HG02642 (cell line): Measurements from ENCODE around the gene MYZAP.

Experiments used
- ATAC-seq: cut with Tn5 transposase; IDR thresholded peaks from one replicate; pipeline ENCODE4 v1.9.1; 2021; ENCODE audit warnings: mild to moderate bottlenecking; ENCODE audit not compliant: unreplicated experiment, poor library complexity

MYZAP gene

DNA sequence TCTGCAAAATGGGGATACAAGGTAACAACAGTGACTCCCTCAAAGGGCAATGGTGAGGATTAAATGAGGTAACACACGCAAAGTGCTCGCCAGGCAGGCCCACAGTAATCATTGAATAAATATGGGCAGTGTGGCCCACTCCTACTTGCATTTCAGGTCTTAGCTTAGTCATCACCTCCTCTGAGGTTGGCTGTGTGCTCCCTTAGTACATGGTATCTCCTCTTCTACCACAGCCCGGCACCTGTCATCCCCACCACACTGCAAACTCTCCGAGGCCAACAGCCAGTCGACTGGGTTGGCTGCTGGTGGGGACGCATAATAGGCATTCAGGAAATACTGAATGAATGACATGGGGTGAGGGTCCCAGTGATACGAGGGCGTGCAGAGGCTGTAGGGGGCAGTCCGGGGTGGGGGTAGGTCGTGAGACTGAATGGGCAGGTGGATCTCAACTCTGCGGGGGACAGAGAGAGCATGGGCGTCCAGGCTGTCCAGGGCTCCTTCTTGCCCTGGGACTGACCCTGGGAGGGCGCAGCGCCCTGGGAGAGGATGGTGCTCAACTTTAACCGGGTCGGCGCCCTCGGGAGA, 375 bp upstream of the MYZAP start:
- ATAC-seq = no peak

DNA sequence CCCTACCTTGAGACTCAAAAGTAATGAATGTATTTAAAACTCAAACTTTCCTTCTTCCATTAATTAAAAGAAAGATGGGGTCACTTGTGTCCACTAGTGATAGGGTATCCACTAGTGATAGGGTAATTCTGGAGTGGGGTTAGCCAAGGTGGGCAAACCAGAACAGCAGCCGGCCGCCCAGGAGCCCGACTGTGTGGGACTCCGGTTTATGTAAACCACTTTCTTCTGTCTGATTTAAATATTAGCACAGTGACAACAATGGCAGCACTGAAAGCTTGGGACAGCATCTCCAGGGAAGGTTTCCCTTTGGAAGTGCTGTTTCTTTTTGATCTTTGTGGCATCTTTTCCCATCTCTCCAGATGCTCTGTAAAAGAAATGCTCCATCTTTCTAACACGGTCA, 722 bp downstream of the MYZAP start:
- no peak for ATAC-seq

DNA sequence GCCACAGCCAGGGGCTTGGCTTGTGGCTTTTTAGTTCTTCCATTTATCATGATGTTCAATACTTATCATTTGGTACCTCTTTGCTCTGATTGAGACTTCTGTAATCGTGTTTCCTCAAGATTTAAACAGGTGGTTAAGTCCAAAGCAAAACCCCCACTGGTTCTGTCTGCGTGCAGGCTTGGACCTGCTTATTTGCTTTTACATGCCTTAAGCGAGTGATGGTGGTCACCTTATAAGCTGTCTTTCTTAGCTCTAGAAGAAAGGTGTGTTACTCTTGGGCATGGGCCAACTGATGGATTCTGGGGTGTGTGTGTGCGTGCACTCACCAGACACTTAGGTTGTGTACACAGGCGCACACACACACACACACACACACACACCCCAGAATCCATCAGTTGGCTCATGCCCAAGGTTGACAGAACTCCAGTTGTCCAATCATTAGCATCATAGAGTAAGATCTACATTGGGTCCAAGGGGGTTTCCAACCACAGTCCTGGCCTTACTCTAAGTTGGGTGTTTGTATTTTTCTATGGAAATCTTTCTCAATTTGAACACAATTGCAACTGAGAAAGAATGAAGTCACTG, 1.2 kb downstream of the MYZAP start:
- ATAC-seq = no peak

DNA sequence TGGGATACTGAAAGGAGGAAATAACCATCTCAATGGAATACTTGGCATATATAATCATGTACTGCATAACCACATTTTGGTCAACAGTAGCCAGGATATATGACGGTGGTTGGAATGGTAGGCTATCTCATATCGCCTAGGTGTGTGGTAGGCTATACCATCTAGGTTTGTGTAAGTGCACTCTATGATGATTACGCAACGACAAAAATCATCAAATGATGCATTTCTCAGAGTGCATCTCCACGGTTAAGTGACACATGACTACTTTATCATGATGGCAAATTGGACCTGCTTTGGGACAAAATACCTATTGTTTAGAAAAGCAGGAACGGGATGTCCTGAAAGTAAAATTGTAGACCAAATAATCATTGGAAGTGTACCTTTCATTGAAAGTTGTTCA, 2.8 kb downstream of the MYZAP start:
- no peak for ATAC-seq

DNA sequence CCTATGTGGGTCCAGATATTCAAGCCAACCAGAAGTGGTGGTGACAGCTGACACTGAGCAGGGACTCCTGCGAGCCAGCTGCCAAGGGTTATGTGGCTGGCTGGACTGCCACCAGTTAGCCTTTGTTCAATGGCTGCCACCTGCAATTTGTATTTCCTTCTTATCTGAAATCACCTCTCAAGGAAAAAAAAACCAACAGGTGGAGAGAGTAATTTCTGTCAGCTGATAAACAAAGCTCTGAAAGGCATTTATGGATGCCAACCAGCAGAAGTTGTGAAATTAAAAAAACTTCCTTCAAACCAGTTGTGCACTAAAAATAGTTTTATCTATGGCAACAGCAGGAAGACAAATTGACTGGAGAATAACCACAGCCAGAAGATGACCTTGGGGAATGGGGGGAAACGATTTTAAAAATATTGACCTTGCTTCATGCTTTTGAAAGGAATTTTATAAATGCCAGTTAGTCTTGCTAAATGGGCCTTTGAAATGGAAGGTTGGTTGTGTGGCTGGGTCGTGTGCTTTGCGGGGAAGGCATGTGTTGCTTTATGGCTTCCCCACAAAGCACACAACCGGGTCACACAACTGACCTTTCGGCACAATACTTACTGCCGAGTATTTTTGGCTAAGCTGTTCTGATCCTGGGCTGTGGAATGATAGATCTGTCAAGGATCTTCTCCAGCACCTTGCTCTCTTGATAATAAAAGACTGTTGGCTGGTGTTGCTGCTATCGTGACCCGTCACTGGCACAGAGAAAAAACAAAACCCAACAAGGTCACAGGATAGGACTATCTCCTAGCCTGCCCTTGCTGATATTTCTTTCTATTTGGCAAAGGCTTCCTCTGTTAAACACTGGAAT, 3.5 kb downstream of the MYZAP start:
- ATAC-seq = no peak

DNA sequence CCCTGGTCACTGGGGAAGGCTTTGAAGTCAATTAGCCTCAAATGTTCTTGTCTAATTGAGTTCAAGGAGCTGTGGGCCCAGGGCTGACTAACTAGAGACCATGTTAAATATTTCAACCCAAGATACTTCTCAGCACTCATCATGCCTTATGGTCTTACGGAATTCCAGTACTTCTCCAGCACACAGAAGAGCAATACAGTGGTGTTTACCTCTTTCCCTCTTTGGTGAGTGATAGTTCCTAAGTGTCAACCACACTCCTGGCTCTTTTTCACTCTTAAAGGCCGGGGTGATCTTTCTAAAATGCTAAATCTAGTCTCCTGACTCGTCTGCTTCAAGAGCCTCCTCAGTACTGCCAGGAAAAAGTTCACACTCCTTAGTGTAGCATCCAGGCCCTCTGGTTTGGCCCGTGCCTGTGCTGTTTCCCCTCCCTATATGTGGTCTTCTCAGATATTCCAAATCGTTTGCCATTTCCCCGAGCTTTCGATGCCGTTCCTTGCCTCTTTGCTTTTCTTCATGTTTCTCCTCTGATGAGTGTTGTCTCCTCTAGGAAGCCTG, 4.7 kb downstream of the MYZAP start:
- no peak for ATAC-seq

DNA sequence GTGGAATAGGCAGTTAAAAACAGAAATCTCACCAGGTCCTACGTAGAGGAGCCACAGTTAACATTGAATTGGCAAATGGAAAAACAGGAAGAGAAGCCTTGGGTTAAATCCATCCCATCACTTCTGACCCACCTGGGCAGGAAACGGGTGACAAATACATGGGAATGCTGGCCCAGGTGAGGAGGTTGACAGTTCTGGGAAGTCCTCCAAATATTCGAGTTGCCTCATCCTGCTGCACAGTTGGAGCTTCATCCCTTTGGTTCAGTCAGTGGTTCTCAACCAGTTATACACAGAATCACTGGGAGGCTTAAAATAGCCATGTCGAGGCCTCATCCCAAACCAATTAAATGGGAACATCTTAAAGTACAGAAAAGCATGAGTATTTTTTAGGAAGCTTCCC, 5.3 kb downstream of the MYZAP start:
- no peak for ATAC-seq

DNA sequence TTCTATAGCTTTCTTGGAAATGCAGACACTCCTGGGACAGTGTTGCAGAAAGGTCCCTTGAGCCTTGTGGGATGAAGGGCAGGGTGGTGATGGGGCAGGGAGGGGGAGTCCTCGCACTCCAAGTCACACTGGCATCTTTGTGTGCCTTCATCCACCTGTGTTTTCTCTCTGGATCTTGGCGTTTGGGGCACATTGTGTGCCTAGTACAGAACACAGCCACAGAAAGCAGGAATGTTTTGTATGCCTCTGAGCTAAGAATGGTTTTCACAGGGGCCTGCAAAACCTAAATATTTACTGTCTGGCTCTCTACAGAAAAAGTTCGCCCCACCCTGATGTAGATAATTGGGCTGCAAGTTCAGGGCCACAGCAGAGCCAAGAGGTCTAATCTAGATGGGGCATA, 5.7 kb downstream of the MYZAP start:
- ATAC-seq = no peak

DNA sequence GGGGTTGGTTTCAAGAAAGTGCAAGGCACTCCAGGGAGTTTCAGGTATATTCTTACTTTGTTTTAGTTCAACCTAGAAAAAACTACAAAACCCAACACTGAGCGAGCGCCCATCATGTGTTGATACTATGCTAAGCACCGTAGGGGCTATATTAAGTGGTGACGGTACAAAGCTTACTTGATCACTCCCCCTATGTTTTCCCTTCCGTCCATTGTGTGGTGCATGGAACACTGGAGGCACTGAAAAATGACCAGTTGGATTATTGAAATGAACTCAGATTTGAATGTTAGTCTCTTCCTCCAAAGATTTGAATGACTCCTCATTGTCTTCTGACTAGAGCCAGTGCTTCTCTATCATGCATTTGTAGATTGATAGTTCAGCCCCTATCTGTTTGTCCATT, 6.6 kb downstream of the MYZAP start:
- ATAC-seq = no peak

DNA sequence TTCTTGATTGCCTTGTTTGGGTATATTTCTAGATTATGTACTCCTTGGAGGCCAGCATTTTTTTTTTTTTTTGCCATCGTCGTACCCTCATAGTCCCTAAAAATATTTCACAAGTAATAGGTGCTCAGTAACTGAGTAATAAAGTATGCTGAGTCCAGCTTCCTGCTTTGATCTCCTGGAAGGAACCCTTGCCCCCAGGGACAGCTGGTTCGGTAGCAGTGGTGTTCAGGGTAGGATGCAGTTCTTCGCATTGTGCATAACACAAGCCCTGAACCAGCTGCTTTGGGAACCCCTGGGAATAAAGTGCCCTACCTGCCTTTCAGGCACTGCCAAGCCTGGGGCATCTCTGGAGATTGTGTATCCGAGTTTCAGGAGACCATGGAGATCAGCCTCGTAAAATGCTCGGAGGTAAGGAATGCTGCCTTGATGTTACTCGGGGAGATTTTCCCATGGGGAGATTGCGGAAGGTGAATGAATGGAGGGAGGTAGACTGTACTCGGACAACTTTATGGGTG, 7.6 kb downstream of the MYZAP start:
- ATAC-seq = no peak

DNA sequence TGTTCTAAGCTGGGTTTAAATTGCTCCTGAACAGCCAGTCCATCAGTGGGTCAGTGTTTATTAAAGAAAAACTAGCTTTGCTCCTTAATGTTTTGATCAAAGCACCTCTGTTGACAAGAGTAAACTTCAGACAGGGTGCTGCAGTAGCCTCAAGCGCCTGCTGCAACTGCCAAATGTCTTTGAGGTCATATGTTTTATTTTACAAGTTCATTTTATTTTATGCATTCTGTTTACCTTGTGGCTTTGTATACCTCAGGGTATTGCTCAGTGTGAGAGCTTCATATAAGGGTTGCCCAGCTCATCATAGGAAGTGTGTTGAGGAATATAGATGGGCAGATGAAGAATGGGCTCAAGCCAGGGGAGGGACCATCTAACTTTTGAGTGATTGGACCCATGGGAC, 8.5 kb downstream of the MYZAP start:
- ATAC-seq = no peak

DNA sequence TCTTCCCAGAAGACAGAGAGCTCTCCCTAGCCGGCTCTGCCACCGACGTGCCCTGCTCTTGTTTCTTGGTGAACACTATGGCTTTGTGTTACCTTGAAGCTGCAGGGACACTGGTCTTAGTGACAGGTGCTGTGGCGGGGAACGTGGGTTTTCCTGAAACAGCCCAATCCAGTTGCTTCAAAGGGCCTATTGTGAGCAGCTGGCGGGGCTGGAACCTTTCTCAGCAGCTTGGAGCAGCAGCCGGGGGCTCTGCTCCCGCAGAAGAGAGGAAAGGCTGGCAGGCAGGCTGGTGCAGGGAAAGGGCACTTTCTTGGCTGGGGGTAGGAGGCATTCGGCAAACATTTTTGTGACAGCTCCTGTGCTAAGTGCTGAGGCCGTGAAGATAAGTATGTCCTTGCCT, 12.8 kb downstream of the MYZAP start:
- no peak for ATAC-seq

DNA sequence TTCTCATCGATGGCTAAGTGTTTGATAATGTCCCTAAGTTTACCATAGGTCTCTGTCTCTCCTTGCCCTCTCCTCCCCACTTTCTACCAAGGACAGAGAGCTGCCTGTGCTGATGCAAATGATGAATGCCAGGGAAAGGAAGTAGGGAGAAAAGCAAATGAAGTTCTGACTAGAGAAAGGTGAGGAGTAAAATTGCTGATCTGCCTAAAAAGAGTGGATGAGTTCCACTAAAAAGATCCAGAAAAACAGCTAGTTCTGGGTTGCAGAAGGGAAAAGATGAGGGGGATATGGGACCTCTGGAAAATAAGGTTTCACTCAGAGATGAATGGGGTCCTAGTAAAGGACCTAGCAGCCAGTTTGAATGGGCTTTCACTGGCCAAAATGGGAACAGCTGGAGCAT, 13.8 kb downstream of the MYZAP start:
- no peak for ATAC-seq

DNA sequence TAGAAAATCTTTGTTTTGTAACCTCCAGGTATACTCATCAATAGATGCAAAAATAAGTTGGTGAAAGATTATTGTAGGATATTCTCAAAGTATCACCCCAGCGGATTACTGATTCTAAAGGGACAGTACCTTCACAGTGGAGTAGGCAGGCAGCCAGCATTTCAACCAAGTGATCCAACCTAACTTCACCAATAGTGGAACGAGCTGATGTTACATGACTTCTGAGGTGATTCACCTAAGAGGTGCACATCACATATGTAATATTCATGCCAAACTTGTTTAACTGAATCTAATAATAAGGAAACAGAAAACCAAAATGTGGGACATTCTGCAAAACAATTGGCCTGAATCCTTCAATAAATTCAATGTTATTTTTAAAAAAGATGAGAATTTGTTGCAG, 14.3 kb downstream of the MYZAP start:
- no peak for ATAC-seq

DNA sequence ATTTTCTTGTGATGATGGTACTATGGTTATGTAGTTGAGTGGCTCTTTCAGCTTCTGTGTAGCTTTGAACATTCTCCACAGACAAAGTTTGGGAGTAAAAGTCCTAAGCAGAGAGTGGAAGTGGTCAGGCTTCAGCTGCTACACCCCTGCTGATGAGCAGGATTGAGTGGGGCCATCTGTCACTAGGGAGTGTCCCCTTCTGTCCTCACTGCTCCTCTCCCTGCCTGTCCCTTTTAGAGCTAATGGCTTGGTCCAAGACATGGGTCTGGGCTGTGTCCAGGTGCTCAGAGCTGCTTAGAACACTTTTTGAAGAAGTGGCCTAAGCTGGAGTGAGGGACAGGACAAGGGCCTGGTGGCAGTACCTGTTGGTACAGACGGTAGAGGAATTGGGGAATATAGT, 15.1 kb downstream of the MYZAP start:
- ATAC-seq = no peak

DNA sequence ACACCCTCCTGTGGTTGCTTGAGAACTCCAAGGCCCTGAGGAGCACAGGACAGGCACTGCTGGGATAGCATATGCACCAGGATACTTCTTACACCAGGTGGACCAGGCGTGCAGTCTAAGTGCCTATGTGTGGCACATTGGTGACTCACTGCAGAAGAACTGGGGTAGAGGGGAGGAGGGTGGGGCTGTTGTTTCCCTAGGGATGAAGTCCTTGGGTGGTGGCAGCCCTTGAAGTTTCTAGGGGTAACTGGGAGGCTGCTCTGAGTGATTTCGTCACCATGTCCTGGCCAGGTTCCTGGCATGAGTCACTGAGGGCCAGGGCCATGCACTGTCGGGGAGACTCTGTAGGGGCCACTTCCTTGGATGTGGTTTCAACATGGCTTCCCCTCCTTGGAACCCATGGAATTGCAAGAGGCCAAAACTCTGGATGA, 15.9 kb downstream of the MYZAP start:
- no peak for ATAC-seq

DNA sequence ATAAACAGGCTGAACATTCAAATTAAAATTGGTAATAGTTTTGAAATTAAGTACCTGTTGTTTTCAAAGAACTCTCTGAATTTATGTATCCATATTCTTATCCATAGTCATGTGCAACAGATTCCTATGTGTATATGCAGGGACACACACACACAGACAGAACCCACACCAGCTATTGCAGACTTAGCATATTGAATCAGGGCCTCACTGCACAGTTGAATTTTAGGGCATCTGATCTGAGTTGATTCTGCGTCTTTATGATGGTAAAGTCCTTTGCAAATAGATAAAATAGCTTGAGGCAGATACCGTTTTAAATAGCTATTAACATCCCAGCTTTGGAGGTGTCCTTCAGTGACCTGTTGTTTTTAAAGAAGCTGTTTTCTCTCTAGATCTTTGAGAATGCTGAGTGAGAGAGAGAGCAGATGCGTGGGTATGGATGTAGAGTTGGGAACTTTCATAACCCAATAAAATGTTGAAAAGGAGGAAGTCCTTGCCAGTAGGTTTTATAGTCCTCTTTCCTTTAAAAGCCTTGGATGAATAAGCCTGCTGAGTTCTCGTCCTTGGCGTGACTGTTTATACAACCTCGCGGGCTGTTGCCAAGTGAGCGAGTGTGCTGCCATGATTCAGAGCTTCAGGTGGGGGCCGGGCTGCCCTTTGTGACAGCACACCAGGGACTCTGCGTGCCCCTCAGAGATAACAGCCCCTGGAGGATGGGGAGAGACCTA, 18.3 kb downstream of the MYZAP start:
- no peak for ATAC-seq

DNA sequence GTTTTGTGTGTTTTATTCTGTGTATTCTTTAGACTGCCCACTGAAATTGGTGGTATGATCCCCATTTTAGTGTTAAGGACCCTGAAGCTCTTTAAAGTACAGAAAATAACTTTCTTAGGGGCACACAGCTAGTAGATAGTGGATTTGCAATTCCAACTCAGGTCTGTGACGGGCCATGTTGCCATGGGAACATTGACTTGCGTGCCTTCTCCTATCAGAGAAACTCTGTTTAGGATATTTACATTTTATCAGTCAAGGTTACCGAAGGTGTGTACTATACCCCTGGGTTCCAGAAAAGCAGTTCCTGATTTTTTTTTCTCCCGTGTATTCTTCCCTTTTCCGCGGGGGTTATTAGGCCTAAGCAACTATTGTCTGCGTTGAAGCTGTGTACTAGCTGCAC, 19.4 kb downstream of the MYZAP start:
- no peak for ATAC-seq

DNA sequence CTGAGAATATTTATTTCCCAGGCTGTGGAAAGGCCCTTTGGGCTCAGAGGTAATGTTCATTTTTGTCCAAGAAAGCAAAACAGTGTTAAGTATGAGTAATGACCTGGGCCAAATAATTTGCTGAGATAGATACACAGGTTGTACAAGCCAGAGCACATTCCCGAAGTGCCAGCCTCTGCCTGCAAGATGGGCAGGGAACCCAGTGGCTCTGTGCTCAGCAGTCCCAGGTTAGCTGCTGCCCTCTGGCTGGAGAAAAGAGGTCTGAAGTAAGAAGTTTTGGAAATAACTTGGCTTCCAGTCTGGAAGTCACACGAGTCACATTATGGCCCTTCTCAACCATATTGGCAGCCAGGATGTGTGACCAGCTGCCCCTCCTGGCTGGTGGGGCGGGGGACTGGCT, 20.2 kb downstream of the MYZAP start:
- ATAC-seq = no peak

DNA sequence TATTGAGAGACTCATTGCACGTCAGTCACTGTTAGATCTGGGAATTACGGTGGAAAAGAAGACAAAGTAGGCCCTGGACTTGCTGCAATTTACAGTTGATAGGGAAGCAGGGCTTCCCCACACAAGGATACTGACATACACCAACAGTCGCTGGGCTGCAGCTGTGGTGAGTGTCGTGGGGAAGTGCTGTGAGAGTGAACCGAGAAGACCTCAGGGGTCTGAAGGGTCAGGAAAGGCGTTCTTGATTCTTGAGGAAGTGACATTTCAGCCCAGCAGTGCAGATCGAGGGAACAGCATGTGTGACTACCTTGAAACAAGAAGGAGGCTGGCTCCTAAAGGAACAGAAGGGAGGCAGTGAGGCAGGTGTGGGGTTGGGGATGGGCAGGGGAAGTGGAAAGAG, 22.5 kb downstream of the MYZAP start:
- no peak for ATAC-seq
